ENCODE results near the gene AFG1L.

Gene AFG1L

GRCh38 chr6:108353853-108354252 is 59.0 kb downstream of the AFG1L start:
- no peak for DNase-seq (ENCODE audit: low read depth)
- TF ChIP-seq CTCF (IDR thresholded peaks at IDR 0.05; ENCODE audit: insufficient read depth, low read depth, low read length, missing control alignments): no peak
- H3K4me3 ChIP-seq (ENCODE audit: low read length): no peak overlapping the region

GRCh38 chr6:108355120-108355519 is 60.3 kb downstream of the AFG1L start:
- no peak overlapping the region for H3K4me3 ChIP-seq (ENCODE audit: low read length)
- DNase-seq (ENCODE audit: low read depth): no peak
- no peak for TF ChIP-seq CTCF (IDR thresholded peaks at IDR 0.05; ENCODE audit: insufficient read depth, low read depth, low read length, missing control alignments)

- DNase-seq (ENCODE audit: low read depth): no peak
- H3K4me3 ChIP-seq (ENCODE audit: low read length): no peak overlapping the region
- TF ChIP-seq CTCF (IDR thresholded peaks at IDR 0.05; ENCODE audit: insufficient read depth, low read depth, low read length, missing control alignments): no peak
Observed at GRCh38 chr6:108355890-108356289, 61.0 kb downstream of the AFG1L start.

GRCh38 chr6:108359901-108360882 is 65.3 kb downstream of the AFG1L start:
- DNase-seq (ENCODE audit: low read depth): no peak
- TF ChIP-seq CTCF (IDR thresholded peaks at IDR 0.05; ENCODE audit: insufficient read depth, low read depth, low read length, missing control alignments): no peak
- H3K4me3 ChIP-seq (ENCODE audit: low read length): no peak overlapping the region

- H3K4me3 ChIP-seq (ENCODE audit: low read length): no peak overlapping the region
- DNase-seq (ENCODE audit: low read depth): no peak
- TF ChIP-seq CTCF (IDR thresholded peaks at IDR 0.05; ENCODE audit: insufficient read depth, low read depth, low read length, missing control alignments): no peak
Observed at GRCh38 chr6:108360919-108361311, 66.1 kb downstream of the AFG1L start.

GRCh38 chr6:108361312-108361932 is 66.6 kb downstream of the AFG1L start:
- no peak overlapping the region for H3K4me3 ChIP-seq (ENCODE audit: low read length)
- DNase-seq (ENCODE audit: low read depth): no peak
- no peak for TF ChIP-seq CTCF (IDR thresholded peaks at IDR 0.05; ENCODE audit: insufficient read depth, low read depth, low read length, missing control alignments)

Measured in epithelial cell of esophagus (primary cell).